Measurements from ENCODE around the gene NTN1. TPM values are rescaled to one million over a fixed set of nuclear protein-coding genes. Genes with fewer than 3 reads are reported as not detected.

The NTN1 gene
- polyA plus RNA-seq, 1 donor from 2014 or later, result 16.2 TPM

GRCh38 chr17:9220398-9221146 lies 199.3 kb downstream of the NTN1 start (continued):
- TF ChIP-seq REST (IDR thresholded peaks at IDR 0.05; ENCODE audit: borderline replicate concordance) (no peak), POLR2AphosphoS5 (IDR thresholded peaks at IDR 0.05) (no peak), MXI1 (conservative IDR thresholded peaks at IDR 0.05; ENCODE audit: poor library complexity, severe bottlenecking) (no peak), TAF1 (IDR thresholded peaks at IDR 0.05; ENCODE audit: low read depth) (no peak)

- no peaks in the 10 kb centered on the region for H3K27me3 ChIP-seq (ENCODE audit: insufficient read depth, low read depth, low read length)
- H3K4me3 ChIP-seq (ENCODE audit: low read length), result no peak overlapping the region
- H3K36me3 ChIP-seq (ENCODE audit: insufficient read depth, low read length), result no peaks in the 10 kb centered on the region
- no peak overlapping the region for H3K4me2 ChIP-seq (ENCODE audit: low read length)
- no peak overlapping the region for H2AFZ ChIP-seq (ENCODE audit: low read depth, low read length)
- H3K9me3 ChIP-seq (ENCODE audit: low read length), result no peaks in the 10 kb centered on the region
- no peaks in the 10 kb centered on the region for H4K20me1 ChIP-seq (ENCODE audit: insufficient read depth)
- no peak overlapping the region for H3K9ac ChIP-seq (ENCODE audit: low read length)
- H3K9me2 ChIP-seq (ENCODE audit: insufficient read depth, low read length), result no peaks in the 10 kb centered on the region
- H3K27ac ChIP-seq (ENCODE audit: low read length), result no peak overlapping the region
- TF ChIP-seq CTCF (IDR thresholded peaks at IDR 0.05; ENCODE audit: poor library complexity, severe bottlenecking), result no peak
- TF ChIP-seq EP300 (conservative IDR thresholded peaks at IDR 0.05; ENCODE audit: poor library complexity, severe bottlenecking), result no peak
- no peak for TF ChIP-seq SMC3 (conservative IDR thresholded peaks at IDR 0.05; ENCODE audit: poor library complexity)
- TF ChIP-seq POLR2AphosphoS5 (IDR thresholded peaks at IDR 0.05), result no peak
- no peak for TF ChIP-seq RAD21 (conservative IDR thresholded peaks at IDR 0.05)
- TF ChIP-seq TAF1 (IDR thresholded peaks at IDR 0.05; ENCODE audit: low read depth), result no peak
- no peak for TF ChIP-seq MXI1 (conservative IDR thresholded peaks at IDR 0.05; ENCODE audit: poor library complexity, severe bottlenecking)
- TF ChIP-seq REST (IDR thresholded peaks at IDR 0.05; ENCODE audit: borderline replicate concordance), result no peak
- TF ChIP-seq EZH2 (IDR thresholded peaks at IDR 0.05; ENCODE audit: borderline replicate concordance, insufficient read depth, low read length, poor library complexity, severe bottlenecking), result no peak
- H3K79me2 ChIP-seq (replicated peaks; ENCODE audit: insufficient read depth, low read length), result no peaks in the 10 kb centered on the region
- no peaks in the 10 kb centered on the region for H3F3A ChIP-seq (ENCODE audit: insufficient read depth, low read length, poor library complexity, severe bottlenecking)
Measured at GRCh38 chr17:9221147-9221921, 200.0 kb downstream of the NTN1 start.

All from neural cell (in vitro differentiated cells).